Activated T-cell treated with anti-CD3 and anti-CD28 coated beads for 4 hours (primary cell): Measurements from ENCODE around the gene TRABD2B.
"Not testable (repeated sequence)": the region's sequence is repeated elsewhere in the genome, so short reads cannot be mapped to it uniquely, and the experiment has no call there.

Experiments used
- DNase-seq: peaks from one replicate; pipeline ENCODE4 v3.0.0-alpha.2; 2020

The TRABD2B gene

DNA sequence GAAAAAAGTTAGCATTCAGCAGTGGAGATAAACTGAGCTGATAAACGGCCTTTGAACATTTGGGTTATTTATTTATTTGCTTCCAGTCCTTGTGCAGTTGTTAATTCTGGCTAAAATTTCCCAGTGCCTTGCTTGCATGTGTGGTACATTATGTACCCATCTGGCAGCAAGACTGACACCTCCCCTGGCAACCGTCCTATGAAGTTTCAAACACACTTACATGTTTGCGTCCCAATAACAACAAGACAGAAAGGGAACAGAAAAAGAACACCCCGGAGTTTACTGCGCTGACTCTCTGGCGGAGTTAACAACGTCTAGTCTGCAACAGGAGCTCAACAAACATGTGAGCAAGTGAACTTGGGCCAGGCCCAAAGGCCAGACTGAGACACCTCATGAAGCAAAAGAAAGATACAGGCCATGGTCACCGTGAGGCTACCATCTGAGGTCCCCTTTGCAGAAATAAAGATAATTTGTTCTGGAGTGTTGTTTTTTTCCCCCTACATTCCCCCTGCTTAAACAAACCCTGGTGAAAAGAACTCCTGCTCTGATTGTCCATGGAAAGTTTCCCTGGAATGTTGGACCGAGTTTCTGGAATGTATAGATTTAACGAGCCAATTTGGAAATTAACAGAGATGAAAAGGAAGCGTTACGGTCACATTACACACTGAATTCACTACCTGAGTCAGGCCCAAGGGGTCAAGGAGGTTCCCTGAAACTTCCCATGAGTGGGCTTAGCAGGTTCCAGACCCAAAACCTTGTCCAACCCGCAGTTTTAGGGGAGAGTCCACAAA lies 33.4 kb downstream of the TRABD2B start:
- no peak for DNase-seq

DNA sequence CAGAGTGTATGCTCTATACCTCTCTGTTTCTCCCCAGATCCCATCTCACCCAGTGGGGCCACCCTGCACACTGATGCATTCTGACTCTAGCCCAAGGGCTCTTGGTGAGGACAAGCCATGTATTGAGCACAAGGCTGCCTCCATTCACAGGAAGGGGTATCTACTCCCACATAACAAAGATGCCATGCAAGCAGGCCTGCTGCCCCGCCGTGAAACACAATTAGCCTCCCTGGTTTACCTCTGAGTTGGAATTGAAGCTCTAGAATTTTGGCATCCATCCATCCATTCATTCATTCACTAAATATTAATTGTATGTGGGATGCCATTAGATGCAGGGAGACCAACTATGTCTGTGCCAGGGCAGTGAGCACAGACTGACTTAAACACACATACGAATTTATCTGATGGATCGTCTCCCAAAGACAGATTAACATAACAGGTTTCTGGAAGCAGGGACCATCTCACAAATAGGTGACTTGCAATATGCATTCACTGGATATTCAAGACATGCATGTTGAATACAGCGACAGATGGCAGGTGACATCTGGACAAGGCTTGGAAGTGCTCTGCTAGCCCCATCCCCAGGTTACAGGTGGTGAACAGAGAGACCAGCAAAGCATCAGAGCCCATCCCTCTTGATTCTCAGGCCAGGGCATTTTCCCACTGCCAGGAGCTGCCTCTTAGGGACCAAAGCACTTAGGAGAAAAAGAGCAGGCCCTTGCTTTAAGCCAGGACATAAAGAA lies 34.3 kb downstream of the TRABD2B start:
- DNase-seq: no peak

DNA sequence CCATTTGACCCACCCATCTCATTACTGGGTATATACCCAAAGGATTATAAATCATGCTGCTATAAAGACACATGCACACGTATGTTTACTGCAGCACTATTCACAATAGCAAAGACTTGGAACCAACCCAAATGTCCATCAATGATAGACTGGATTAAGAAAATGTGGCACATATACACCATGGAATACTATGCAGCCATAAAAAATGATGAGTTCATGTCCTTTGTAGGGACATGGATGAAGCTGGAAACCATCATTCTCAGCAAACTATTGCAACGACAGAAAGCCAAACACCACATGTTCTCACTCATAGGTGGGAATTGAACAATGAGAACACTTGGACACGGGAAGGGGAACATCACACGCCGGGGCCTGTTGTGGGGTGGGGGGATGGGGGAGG lies 35.4 kb downstream of the TRABD2B start:
- not testable (repeated sequence) for DNase-seq

DNA sequence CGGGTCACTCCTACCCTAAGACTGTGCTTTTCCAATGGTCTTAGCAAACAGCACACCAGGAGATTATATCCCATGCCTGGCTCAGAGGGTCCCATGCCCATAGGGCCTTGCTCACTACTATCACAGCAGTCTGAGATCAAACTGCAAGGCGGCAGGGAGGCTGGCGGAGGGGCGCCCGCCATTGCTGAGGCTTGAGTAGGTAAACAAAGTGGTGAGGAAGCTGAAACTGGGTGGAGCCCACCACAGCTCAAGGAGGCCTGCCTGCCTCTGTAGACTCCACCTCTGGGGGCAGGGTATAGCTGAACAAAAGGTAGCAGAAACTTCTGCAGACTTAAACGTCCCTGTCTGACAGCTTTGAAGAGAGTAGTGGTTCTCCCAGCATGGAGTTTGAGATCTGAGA lies 40.7 kb downstream of the TRABD2B start:
- not testable (repeated sequence) for DNase-seq

DNA sequence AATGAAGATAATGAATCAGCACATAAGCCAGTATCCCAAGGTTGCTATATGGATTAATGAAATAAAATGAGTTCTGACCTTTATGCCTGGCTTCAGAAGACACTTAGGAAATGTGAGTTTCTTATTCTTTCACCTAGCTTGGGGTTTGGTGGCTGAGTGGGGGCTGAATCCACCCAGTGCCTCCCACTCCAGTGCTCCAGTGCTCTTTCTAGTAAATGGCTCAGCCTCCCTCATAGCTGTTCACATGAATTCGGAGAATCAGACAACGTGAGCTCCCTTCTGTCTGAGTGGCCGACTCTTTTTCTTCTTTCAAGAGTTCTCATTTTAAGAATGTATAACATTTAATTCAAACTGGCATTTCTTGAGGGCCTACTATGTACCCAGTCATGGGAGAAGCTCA lies 43.5 kb downstream of the TRABD2B start:
- DNase-seq: no peak

DNA sequence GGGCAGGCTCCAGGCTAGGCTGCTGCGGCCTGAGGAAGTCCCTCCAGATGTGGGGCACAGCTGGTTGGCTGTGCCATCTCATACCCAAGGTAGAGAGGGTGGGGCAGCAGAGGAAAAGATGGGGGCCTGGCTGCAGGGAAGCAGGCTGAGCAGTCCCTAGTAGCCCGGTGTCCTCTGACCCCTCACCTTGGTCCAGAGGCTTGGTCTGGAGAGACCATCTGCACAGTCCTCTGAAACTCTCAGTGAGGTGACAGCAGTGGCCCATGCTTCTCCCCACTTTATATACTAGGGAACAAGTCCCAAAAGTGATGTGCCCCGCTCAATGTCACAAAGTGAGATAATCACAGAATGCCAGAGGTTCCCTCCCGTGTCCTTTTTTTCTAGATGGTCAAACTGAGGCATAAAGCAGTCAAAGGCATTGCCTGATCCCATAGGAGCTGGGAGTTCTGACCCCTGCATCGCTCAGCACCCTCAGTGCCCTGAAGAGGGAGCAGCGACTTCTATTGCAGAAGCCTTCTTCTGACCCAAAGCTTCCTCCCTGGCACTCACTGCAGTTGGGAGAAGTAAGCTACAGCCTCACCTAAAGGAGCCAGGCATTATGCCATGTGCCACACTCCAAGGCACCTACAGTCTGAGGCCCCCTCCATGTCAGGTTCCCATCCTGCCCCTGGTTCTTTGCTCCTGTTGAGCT lies 45.5 kb downstream of the TRABD2B start:
- no peak for DNase-seq

DNA sequence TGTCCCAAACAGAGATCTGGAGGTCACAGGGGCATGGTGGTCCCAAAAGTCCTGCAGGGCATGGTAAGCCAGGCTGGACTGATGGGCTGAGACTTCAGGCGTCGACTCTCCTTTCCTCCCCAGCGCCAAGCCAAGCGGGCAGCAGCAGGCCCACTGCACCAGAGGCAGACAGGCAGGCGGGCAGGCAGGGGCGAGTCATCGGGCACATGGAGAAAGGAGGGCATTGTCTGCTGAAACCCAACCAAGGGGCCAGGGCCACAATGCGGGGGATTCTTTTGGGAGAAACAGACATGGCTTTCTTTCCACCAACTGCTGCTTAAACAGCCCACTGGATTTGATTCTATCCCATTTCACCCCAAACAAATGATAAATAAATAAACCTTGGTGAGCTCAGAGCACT lies 46.2 kb downstream of the TRABD2B start:
- no peak for DNase-seq

DNA sequence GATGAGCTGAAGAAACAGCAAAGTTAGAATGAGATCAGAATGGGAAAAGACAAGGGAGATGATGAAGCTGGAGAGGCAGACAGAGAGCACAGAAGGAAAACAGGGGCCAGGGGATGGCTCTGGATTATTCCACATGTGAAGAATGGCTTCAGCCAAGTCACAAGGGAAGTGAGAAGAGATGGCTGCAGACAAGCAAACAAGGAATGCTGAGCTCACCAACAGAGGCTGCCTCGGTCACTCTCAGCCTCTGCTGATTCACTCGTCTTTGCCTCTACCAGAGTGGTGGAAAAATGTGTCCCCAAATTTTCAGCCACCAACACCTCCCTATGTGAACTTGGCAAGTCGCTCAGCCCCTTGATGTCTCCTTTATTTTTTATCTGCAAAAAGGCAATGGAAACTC lies 46.7 kb downstream of the TRABD2B start:
- DNase-seq: no peak

DNA sequence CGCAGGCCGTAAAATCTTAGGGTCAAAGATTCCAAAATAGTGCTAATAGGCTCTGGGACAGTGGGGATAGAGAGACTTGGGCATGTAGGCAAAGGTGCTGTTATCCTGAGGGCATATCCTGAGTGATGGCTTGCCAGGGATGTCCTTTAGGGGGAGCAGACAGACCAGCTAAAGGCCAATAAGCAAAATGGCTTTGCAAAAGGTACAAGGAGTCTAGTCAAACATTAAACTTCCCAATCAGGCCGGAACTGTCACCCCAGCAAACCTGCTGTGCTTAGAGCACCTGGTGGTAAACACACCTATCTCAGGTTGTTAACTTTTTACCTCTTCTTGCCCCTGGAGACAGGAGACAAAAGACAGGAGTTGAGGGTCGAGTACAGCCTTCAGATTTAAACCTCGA lies 49.1 kb downstream of the TRABD2B start:
- no peak for DNase-seq

DNA sequence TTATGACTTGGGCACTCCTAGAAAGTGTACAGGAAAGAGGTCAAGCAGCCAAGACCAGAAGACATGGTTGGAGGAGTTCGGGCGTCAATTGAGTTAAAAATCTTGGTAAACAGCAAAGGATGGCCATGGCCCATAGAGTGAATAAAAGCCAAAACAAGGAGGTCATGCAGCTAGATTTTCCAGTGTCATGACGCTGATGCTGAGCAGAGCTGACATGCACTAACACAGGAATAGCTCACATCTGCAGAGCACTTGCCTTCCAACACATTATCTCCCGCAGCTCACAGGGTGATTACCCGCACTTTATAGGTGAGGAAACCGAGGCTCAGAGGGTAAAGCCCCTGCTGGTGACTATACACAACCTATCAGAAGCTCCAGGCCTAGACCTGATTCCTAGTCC lies 49.7 kb downstream of the TRABD2B start:
- no peak for DNase-seq

DNA sequence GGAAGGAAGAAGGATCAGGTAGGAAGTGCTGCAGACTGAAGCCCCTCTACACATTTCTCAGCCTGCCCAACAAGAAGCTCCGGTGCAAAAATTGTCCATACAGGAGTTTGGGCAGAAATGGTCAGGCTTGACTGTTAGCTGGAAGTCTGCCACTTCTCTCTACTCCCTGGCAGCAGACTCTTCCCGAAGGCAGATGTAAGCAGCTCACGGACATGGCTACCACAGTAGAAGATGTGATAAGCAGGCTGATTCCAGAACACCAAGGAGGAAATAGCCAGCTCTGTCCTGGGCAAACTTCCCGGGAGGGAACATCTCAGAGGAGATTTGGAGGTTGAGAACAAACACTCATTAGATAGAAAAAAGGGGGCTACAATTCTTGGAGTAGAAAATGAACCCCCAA lies 52.6 kb downstream of the TRABD2B start:
- DNase-seq: no peak

DNA sequence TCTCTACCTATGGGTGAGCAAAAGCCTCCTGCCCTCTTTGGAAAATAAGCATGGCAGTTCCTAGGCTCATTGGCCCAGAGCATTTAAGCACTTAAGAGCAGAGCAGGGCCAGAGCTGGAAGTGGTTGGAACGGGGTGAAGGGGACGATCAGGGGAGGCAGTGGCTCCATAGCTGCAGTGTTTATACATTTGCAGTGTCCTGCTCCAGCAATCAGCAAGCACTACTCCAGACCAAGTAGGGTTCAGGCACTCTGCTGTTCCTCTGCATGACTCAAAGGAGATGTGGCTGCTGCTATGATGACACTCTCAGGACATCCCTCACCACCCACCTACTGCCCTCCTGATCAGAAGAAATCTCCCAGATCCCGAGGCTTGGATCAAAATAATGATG lies 55.0 kb downstream of the TRABD2B start:
- no peak for DNase-seq

DNA sequence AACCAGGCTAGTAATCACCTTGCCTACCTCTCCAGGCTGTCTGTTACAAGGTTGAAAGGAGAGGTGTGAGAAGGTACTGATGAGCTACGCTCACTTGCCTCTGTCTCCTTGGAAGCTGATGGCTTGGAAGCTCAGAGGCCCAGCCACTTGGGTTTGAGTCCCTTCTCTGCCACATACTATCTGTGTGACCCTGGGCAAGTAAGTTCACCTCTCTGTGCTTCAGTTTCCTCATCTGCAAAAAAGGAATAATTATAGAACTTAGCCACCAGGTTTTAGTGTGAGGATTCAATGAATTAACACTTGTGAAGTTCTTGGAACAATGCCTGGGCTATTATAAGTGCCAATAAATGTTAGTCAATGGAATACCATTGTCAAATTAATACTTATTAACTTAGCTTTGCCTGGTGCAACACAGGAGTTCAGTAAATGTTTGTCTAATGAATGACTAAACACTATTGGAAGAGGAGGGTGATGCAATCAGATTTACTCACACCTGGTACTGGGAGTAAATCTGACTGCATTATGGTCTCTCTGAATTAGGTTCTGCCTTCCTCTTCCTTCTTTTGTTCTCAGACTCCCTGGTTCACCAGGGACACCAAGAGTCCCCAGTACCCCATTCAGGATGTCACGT lies 55.5 kb downstream of the TRABD2B start:
- no peak for DNase-seq

DNA sequence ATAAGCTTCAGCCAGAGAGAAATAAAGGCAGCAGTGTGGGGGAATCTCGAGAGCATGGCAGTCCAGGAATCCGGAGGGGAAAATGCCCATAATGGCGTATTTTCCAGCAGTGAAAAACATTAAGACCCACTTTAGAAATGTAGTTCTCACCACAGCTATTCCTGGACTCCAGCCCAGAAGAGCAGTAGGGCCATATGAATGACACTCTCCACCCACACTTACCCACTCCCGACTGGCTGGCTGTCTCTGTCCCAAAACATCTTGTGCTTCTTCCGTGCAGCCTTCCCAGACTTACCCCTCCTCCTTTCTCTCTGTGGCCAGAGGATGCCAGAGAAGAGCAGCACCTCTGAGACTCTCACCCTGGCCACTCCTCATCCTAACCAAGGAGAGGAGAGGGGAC lies 56.4 kb downstream of the TRABD2B start:
- DNase-seq: no peak

DNA sequence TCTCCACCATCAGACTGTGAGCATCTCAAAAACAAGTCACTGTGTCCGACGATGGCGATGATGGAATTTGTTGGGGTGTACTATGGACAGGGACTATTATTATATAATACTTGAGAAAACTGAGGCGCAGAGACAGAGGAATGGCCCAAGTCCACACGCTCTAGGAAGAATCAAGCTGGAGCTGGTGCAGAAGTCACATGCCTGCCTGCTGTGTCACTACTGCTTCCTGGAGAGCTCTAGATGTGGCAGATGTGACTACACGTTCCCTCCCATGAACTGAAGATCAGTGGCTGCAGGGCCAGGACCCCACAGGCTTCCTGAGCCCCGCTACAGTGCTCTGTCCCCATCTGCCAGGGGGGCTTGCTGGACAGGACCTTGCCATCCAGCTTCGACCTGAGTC lies 56.9 kb downstream of the TRABD2B start:
- no peak for DNase-seq

DNA sequence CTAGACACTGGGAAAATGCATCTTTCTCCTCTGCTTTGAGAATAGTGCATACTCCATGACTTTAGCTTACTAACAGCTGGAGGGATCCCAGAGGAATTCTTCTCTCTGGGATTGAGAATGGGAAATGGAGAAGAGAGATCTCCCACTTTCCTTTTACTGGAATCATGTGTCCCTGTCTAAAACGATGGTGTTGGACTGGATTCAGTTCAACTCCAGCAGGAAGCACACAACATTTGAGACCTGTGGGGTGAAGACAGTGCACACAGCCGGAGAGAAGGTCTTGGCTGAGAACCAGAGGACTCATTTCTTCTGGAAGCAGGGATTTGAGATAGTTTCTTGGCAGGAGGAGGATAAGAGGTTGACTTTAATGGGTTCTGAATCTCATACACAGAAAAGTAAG lies 58.7 kb downstream of the TRABD2B start:
- no peak for DNase-seq

DNA sequence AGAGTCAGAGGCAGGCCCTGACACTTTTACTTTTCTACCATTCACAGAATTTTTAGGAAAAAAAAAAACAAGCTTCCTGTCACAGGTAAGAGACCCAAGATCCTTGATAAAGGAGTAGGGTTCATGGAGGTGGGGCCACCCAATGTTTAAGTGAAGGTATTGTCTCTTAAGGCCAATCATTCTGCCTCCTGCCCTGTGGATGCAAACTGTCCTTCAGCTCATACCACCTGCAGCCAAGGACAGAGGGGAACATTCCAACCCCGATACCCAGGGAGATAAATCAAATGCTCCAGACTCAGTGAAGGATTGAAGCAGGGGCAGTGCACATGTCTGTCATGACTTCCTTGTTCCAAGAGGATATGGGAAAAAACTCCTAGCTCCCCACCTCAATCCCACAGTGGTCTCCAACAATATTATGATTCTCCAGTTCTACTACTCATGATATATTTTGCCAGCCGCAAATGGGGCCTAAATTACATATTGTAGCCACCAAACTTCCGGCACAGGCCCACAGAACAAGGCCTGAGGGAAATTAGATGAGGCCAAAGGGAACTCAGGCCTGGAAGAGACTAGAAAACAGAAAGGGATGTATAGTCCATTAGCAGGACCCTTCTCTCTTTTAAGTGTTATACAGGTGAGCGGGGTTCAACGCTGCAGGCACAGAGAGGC lies 59.5 kb downstream of the TRABD2B start:
- DNase-seq: no peak

DNA sequence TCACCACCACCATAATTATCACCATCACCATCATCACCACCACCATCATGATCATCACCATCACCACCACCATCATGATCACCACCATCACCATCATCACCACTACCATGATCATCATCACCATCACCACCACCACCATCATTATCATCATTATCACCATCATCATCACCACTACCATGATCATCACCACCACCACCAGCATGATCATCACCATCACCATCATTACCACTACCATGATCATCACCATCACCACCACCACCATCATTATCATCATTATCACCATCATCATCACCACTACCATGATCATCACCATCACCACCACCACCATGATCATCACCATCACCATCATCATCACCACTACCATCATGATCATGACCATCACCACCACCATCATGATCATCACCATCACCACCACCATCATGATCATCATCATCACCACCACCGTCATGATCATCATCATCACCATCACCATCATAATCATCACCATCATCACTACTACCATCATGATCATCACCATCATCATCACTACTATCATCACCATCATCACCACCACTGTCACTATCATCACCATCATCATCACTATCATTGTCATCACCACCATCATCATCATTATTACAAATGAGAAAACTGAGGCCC lies 60.2 kb downstream of the TRABD2B start:
- DNase-seq: no peak

DNA sequence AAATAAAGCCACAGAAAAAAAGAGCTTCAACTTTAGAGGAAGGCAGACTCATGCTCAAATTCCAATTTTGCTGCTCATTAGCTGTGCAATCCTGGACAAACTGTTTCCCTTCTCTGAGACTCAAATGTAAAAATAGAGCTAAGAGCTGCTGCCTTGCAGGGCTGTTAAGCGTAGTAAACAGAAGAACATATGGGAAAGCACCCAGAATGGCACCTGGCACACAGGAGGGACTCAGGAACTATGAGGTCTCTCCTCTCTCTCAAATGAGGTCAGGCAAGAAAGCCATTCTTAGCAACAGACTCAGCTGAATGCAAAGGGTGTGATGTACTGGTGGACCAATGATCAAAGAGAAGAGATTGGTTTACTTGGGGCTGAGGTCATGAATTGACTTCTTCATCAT lies 61.3 kb downstream of the TRABD2B start:
- DNase-seq: no peak

DNA sequence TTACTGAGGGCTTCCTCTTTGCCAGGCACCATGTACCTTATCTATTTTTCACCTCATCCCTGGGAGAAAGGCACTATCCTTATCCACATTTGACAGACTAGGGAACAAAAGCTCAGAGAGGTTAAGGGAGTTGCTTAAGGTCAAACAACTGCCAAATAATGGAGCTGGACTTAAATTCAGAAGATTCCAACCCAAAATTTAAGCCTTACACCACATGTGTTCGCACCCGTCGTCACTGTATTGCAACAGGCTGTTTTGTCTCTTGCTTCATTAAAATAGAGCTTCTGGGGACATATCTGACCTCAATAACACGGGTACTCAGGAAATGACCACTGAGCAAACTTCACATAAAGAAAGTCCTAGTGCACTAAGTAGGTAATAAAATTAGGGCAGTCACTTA lies 62.0 kb downstream of the TRABD2B start:
- DNase-seq: no peak

DNA sequence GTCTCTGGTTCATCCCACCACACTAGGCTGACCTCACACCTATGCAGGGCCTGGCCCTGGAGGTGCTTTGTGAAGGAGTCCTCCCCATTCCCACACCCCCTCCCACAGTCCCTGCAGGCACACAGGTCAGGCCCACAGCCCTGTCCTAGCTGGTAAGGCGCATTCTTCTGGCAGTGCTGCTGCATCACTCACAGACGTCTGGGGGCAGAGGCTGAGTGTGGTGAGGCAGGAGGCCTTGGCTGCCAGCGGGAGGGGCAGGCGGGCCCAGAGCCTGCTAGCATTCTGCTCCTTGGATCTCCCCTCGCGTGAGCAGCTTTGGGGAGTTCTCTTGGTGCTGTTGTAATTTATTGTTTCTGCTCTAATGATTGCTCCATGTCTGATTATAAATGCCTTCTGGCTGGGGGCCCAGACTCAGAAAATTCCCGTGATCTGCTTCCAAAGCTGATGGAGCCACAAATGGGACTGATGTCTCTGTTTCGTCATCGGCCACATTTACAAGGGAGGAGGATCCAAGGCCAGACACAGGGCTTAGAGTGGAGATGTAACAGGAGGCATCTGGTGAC lies 62.9 kb downstream of the TRABD2B start:
- no peak for DNase-seq

DNA sequence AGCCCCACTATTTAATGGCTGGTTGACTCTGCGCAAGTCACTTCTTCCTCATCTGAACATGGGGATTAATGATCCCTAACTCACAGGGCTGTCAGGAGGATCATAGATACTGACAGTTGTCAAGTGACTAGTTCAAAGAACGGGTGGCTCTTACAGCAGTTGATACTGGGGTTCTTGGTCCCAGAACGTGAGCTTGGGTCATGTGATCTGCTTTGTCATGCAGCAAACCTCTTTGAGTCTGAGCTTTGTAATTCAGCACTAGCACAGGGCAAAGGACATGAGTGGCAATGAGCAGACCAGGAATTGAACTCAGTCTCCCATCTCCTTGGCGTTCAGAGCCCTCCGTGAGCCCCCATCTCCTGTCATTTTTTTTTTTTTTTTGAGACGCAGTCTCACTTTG lies 64.4 kb downstream of the TRABD2B start:
- DNase-seq: no peak
